ENCODE measurements around the gene CASR.

Gene CASR

DNA sequence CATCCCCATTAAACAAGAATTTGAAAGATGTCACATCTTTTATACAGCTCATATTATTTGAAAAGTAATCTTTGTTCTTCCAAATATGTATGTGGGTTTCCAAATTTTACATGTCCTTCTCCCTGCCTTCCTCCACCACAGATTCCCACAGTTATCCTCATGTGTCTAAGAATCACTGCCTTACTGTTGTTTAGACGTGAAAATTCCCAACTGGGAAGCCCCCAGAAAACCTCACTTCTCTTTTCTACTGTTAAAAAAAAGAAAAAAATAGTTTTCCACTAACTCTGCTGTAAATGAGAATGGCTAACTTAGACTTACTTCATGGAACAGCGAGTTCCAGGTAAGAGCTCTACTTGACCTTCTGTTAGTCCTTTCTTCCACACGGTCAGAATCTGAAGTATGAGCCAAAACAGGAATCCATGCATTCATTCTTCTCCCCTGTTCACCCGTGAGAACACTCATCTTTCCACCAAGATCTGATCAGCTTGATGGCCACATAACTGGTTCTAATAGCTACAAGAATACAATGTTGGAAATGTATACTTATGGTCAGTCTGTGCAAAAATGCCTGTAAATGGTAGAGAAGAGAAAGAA, 123.7 kb downstream of the CASR start:
- DNase-seq (ENCODE audit: low read depth), result no peak

DNA sequence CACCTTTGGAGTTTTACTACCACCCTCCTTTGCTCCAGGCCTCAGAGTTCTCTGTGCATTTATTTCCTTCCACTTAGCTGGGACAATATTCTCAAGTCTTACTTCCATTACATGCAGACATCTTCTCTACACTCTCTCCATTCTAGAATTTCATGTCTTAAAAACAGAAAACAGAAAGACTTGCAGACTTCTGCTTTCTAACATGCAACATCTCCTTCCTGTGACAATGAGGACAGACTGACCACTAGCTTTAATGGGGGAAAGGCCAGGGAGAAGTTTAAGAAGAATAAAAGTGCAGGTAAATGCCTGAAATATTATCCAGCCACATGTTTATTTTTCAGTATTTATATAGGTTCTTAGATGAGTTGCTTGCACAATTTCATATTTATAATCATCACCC, 124.5 kb downstream of the CASR start:
- DNase-seq (ENCODE audit: low read depth), result no peak

DNA sequence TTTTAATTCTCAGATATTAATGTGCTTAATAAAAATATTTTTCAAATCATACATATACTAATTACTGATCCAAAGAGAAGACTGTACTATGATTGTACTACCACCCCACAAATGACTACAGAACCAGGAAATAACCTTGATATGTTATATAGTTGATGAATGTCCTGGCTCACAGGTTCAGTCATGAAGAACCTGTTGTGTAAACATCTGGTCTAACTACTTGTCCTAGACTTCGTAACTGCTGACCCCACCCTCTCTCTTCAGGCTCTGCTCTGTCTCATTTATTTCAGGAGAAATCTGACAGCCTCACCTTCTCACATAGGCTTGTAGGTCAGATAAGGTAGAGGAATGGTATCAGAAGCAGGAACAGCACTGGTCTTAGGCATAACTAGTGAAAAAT, 126.9 kb downstream of the CASR start:
- no peak for DNase-seq (ENCODE audit: low read depth)

- DNase-seq (ENCODE audit: low read depth), result no peak
Observed at GRCh38 chr3:122312826-122313225, 129.4 kb downstream of the CASR start.

- DNase-seq (ENCODE audit: low read depth), result no peak
Observed at GRCh38 chr3:122313281-122313680, 129.8 kb downstream of the CASR start.

GRCh38 chr3:122314228-122314876, 130.9 kb downstream of the CASR start:
- DNase-seq (ENCODE audit: low read depth), result no peak

DNA sequence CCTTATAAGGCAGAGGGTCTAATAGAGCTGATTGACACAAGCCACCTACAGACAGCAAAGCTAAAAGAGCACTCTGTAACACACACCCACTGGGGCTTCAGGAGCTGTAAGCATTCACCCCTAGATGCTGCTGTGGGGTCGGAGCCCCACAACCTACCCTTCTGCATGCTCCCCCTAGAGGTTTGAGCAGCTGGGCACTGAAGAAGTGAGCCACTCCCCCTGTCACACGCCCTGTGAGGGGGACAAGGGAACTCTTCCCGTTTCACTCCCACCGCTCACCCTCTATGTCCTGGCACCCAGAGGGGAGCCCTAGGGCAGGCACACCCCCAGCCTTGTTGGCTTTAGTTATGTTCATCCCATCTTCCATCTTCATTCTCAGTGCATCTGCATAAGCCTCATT, 132.2 kb downstream of the CASR start:
- no peak for DNase-seq (ENCODE audit: low read depth)

DNA sequence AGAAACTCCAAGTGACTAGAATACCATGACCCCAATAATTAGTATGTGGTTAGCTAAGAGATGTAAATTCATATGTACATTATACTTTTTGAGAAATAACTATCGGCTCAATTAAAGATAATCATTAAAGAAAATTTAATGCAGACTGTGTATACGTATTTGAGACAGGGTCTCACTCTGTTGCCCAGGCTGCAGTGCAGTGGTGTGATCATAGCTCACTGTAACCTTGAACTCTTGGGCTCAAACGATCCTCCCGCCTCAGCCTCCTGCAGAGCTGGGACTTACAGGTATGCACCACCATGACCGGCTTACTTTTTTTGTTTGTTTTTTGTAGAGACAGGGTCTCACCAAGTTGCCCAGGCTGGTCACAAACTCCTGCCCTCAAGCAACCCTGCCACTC, 132.9 kb downstream of the CASR start:
- DNase-seq (ENCODE audit: low read depth), result no peak

- DNase-seq (ENCODE audit: low read depth), result no peak
Observed at GRCh38 chr3:122318620-122319019, 135.2 kb downstream of the CASR start.

- no peak for DNase-seq (ENCODE audit: low read depth)
Observed at GRCh38 chr3:122322095-122323075, 138.9 kb downstream of the CASR start.

DNA sequence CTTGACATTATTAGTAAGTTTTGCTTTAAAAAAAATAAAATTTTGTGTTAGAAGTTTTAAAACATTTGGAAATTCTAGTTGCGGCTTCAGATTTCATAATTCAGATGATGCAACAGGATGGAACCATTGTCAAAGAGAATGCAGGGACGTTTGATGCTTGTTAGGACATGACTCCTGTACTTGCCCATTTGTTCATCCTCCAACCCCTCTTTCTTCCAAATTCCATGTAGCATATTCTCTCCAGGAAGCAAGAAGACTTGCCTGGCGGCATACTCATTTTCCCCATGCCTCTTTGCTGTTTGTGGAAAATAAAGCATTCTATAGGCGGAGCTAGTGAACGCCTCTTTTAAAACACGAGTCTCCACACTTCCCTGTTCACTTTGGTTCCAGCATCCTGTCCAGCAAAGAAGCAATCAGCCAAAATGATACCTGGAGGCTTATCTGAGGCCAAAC, 141.4 kb downstream of the CASR start, which contains the start of gene CSTA:
TSS of gene CSTA (plus strand) at position 378 of the 453 bp plus-strand sequence. CDS start at position 423, 45 bp downstream.
- no peak for DNase-seq (ENCODE audit: low read depth)

- DNase-seq (ENCODE audit: low read depth), result no peak
Observed at GRCh38 chr3:122325769-122326168, 142.3 kb downstream of the CASR start.

- no peak for DNase-seq (ENCODE audit: low read depth)
Observed at GRCh38 chr3:122331886-122332285, 148.4 kb downstream of the CASR start.

DNA sequence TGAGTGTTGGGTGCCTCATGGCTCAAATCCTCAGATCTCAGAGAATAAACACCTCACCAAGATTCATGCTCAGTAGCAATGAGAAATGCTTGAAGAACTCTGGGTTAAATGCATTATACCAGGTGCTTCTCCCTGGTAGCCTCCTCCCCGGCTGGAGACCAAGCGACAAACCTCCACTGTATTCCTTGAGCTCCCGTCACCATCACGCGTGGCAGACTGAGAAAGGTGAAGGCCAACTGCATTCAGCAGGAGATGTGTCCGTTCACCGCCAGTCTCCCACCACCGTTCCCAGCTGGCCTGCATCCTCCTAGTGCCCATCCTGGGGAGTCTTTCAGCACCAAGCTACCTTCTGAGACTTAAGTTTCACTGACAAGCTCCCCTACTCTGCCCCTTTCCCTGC, 149.1 kb downstream of the CASR start:
- DNase-seq (ENCODE audit: low read depth), result no peak
